ENCODE results near the gene SFTPB.

- TF ChIP-seq YY1 (tag by site-specific recombination; IDR thresholded peaks at IDR 0.05) (no peak), ZNF530 (tag by site-specific recombination; IDR thresholded peaks at IDR 0.05; ENCODE audit: low read depth) (no peak), ZNF335 (tag by site-specific recombination; conservative IDR thresholded peaks at IDR 0.05) (no peak), ZNF157 (tag by site-specific recombination; IDR thresholded peaks at IDR 0.05) (no peak), MYNN (tag by site-specific recombination; IDR thresholded peaks at IDR 0.05; ENCODE audit: borderline replicate concordance) (no peak), CTCF (tag by site-specific recombination; IDR thresholded peaks at IDR 0.05) (no peak), ZNF311 (tag by site-specific recombination; IDR thresholded peaks at IDR 0.05; ENCODE audit: borderline replicate concordance) (no peak), ZFP3 (tag by site-specific recombination; IDR thresholded peaks at IDR 0.05; ENCODE audit: low read depth) (no peak), KLF16 (tag by site-specific recombination; IDR thresholded peaks at IDR 0.05) (no peak), ELK4 (IDR thresholded peaks at IDR 0.05; ENCODE audit: borderline replicate concordance, low read depth, low read length) (no peak), ZNF501 (tag by site-specific recombination; IDR thresholded peaks at IDR 0.05) (no peak), OSR2 (tag by site-specific recombination; IDR thresholded peaks at IDR 0.05) (no peak)
Observed at GRCh38 chr2:85647823-85648526, 20.0 kb downstream of the SFTPB start.
